Neural progenitor cell (in vitro differentiated cells): ENCODE measurements around the gene EMILIN1. TPM values are rescaled to one million over a fixed set of nuclear protein-coding genes. Genes with fewer than 3 reads are reported as not detected.

Source experiments
- DNase-seq: peaks from one replicate; pipeline ENCODE4 v3.0.0-alpha.2; 2016; ENCODE audit warnings: low spot score
- H2AFZ ChIP-seq: fragments of 200-600 bp; sonication (generic); replicated peaks from 2 replicates; pipeline ENCODE4 v1.6.1; 2016; ENCODE audit warnings: antibody characterized with exemption
- H3F3A ChIP-seq: fragments of 200-600 bp; sonication (generic); 2 replicates; pipeline ENCODE4 v1.6.1; 2016; ENCODE audit warnings: antibody characterized with exemption, low read depth
- H3K27ac ChIP-seq: fragments of 200-600 bp; sonication (generic); 2 replicates; pipeline ENCODE4 v1.5.1; 2016; ENCODE audit warnings: mild to moderate bottlenecking
- H3K27me3 ChIP-seq: fragments of 200-600 bp; sonication (generic); 2 replicates; pipeline ENCODE4 v1.6.1; 2016; ENCODE audit warnings: mild to moderate bottlenecking, moderate library complexity
- H3K36me3 ChIP-seq: fragments of 200-600 bp; sonication (generic); 2 replicates; pipeline ENCODE4 v1.5.1; 2016
- H3K4me1 ChIP-seq: fragments of 200-600 bp; sonication (generic); 2 replicates; pipeline ENCODE4 v1.6.1; 2016; ENCODE audit warnings: mixed run types
- H3K4me2 ChIP-seq: fragments of 200-600 bp; sonication (generic); 2 replicates; pipeline ENCODE4 v1.6.1; 2016
- H3K4me3 ChIP-seq: fragments of 200-600 bp; sonication (generic); 2 replicates; pipeline ENCODE4 v1.5.1; 2016
- H3K79me2 ChIP-seq: fragments of 200-600 bp; sonication (generic); 2 replicates; pipeline ENCODE4 v1.6.1; 2016; ENCODE audit warnings: low read depth
- H3K9ac ChIP-seq: fragments of 200-600 bp; sonication (generic); 2 replicates; pipeline ENCODE4 v1.6.1; 2016
- H3K9me3 ChIP-seq: fragments of 200-600 bp; sonication (generic); 2 replicates; pipeline ENCODE4 v1.5.1; 2016; ENCODE audit warnings: low read depth
- H4K20me1 ChIP-seq: fragments of 200-600 bp; sonication (generic); 2 replicates; pipeline ENCODE4 v1.6.1; 2016; ENCODE audit warnings: low read depth
- H3K27ac Mint-ChIP-seq: 3 replicates; pipeline ENCODE4 v1.8.0; 2021; ENCODE audit warnings: mixed read lengths
- H3K27me3 Mint-ChIP-seq: 2 replicates; pipeline ENCODE4 v1.8.0; 2022; ENCODE audit warnings: low read depth, mild to moderate bottlenecking, inconsistent platforms, moderate library complexity, mixed read lengths; ENCODE audit not compliant: insufficient read depth
- H3K36me3 Mint-ChIP-seq: 3 replicates; pipeline ENCODE4 v1.8.0; 2021; ENCODE audit warnings: mixed read lengths
- H3K4me1 Mint-ChIP-seq: 3 replicates; pipeline ENCODE4 v1.8.0; 2021; ENCODE audit warnings: mixed read lengths
- H3K4me3 Mint-ChIP-seq: 3 replicates; pipeline ENCODE4 v1.8.0; 2021; ENCODE audit warnings: mild to moderate bottlenecking, moderate library complexity, mixed read lengths
- H3K9me3 Mint-ChIP-seq: 3 replicates; pipeline ENCODE4 v1.8.0; 2020; ENCODE audit warnings: mixed read lengths
- EZH2 ChIP-seq: fragments of 200-600 bp; sonication (generic); IDR thresholded peaks from 2 replicates; pipeline ENCODE4 v1.6.1; 2017; ENCODE audit warnings: antibody characterized with exemption, mild to moderate bottlenecking, moderate library complexity
- EZH2phosphoT487 ChIP-seq: fragments of 200-600 bp; sonication (generic); IDR thresholded peaks from 2 replicates; pipeline ENCODE4 v1.6.1; 2017; ENCODE audit warnings: antibody characterized with exemption
- total RNA-seq: library from RNA; depleted of rRNA; stranded (reverse); fragments of >200 nt; gene quantifications from 2 replicates; pipeline ENCODE4 v1.2.3, GENCODE V29; 2015; ENCODE audit warnings: low replicate concordance
- TF ChIP-seq, protein P1 (sequence below): fragments of 200-600 bp; sonication (generic); IDR thresholded peaks from 2 replicates; pipeline ENCODE4 v1.5.1; 2017; ENCODE audit warnings: antibody characterized with exemption, mild to moderate bottlenecking

The EMILIN1 gene
- total RNA-seq, 1 donor from 2014 or later, result 0.15 TPM

DNA sequence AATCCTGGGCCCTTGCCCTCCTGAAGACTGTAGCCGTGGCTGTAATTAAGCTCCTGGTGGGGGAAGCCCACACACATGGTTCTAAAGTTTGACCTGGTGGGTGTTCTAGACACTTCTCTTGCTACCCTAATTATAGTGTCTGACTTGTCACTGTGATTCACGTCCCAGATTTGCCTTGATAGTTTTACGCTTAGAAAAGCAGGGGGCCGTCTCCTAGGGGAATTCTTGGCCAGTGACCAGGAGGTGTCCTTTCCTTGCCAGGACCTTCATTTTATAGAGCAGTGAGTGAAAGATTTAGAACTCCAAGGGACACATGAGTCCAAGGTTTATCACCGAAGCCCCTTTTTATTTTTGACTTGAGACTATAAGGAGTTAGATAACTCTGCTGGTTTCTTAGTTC is 36.7 kb upstream of the EMILIN1 start:
- Mint-ChIP-seq H3K4me3 (no peak overlapping the region), H3K4me1 (no peaks in the 10 kb centered on the region), H3K27me3 (no peaks in the 10 kb centered on the region), H3K36me3 (peaks cover 14% of the 10 kb centered on the region), H3K9me3 (no peaks in the 10 kb centered on the region), H3K27ac (no peak overlapping the region)
- Histone ChIP-seq H3F3A (no peaks in the 10 kb centered on the region), H3K27ac (no peak overlapping the region), H3K4me1 (no peaks in the 10 kb centered on the region), H2AFZ (no peak overlapping the region), H3K36me3 (no peaks in the 10 kb centered on the region), H3K9me3 (no peaks in the 10 kb centered on the region), H3K9ac (no peak overlapping the region), H3K4me3 (no peak overlapping the region), H4K20me1 (no peaks in the 10 kb centered on the region), H3K4me2 (no peak overlapping the region), H3K79me2 (no peaks in the 10 kb centered on the region), H3K27me3 (no peaks in the 10 kb centered on the region)
- no peak for DNase-seq
- TF ChIP-seq EZH2, result no peak
- TF ChIP-seq, protein P1, sequence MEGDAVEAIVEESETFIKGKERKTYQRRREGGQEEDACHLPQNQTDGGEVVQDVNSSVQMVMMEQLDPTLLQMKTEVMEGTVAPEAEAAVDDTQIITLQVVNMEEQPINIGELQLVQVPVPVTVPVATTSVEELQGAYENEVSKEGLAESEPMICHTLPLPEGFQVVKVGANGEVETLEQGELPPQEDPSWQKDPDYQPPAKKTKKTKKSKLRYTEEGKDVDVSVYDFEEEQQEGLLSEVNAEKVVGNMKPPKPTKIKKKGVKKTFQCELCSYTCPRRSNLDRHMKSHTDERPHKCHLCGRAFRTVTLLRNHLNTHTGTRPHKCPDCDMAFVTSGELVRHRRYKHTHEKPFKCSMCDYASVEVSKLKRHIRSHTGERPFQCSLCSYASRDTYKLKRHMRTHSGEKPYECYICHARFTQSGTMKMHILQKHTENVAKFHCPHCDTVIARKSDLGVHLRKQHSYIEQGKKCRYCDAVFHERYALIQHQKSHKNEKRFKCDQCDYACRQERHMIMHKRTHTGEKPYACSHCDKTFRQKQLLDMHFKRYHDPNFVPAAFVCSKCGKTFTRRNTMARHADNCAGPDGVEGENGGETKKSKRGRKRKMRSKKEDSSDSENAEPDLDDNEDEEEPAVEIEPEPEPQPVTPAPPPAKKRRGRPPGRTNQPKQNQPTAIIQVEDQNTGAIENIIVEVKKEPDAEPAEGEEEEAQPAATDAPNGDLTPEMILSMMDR, result no peak
- TF ChIP-seq EZH2phosphoT487, result no peak

DNA sequence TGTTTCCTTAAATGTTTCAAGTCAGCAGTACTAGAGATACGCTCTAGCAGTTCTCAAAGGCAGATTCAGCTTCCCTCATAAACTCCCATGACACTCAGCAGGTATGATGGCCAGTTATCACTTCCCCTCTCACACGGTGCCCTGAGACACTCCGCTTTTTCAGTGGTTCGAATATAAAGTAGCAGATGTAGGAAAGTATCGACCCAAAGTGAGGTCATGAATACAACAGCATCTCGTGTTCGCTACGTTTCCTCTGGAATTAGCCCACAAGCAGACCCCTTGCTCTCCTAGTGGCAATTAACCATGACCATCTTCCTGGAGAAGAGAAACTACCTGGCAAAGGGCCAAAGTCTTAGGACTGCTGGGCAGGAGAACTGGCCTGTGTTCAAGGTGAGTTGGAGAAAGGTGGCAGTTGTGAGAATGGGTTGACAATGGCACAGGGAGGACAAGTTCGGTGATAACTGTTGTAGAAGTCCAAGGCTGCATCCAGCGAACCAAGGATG is 36.2 kb upstream of the EMILIN1 start:
- Histone ChIP-seq H3K36me3 (no peaks in the 10 kb centered on the region), H3K4me1 (no peaks in the 10 kb centered on the region), H2AFZ (no peak overlapping the region), H3K9ac (no peak overlapping the region), H3K27ac (no peak overlapping the region), H3K4me2 (no peak overlapping the region), H3K79me2 (no peaks in the 10 kb centered on the region), H3F3A (no peaks in the 10 kb centered on the region), H4K20me1 (no peaks in the 10 kb centered on the region), H3K9me3 (no peaks in the 10 kb centered on the region), H3K4me3 (no peak overlapping the region), H3K27me3 (no peaks in the 10 kb centered on the region)
- Mint-ChIP-seq H3K27me3 (no peaks in the 10 kb centered on the region), H3K4me3 (no peak overlapping the region), H3K9me3 (no peaks in the 10 kb centered on the region), H3K36me3 (peaks cover 12% of the 10 kb centered on the region), H3K4me1 (no peaks in the 10 kb centered on the region), H3K27ac (no peak overlapping the region)
- TF ChIP-seq EZH2 (no peak), EZH2phosphoT487 (no peak)
- TF ChIP-seq, protein P1, result no peak
- DNase-seq, result no peak

DNA sequence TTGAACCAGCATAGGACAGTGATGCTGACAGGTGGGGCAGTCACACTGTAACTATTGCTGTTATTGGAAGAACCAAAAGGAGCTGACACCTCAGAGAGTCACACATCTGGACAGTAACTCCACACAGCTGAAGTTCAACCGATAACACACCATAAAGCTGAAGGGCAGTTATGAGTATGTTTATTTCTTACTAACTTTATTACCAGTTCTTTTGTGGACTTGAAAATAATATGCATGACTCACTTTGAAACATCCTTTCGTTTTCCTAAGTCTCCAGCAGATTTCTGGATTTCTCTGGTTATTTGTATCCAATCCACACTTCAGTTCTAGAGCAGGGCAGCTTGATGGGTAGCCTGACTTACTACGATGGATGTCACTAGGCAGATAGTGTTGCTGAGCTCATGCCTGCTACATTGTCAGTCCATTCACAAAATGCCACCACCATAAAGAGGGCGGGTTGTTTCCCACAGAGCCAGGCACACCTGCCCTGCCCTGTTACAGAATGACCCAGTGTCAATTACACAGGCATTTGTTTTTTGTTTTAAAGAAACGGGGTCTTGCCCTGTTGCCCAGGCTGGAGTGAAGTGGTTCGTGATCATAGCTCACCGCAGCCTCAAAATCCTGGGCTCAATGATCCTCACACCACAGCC is 35.3 kb upstream of the EMILIN1 start:
- Histone ChIP-seq H3K27me3 (no peaks in the 10 kb centered on the region), H3K4me2 (no peak overlapping the region), H4K20me1 (no peaks in the 10 kb centered on the region), H3F3A (peaks cover under 1% of the 10 kb centered on the region), H3K4me3 (no peak overlapping the region), H3K9ac (no peak overlapping the region), H3K36me3 (no peaks in the 10 kb centered on the region), H3K79me2 (no peaks in the 10 kb centered on the region), H2AFZ (no peak overlapping the region), H3K4me1 (no peaks in the 10 kb centered on the region), H3K9me3 (no peaks in the 10 kb centered on the region), H3K27ac (no peak overlapping the region)
- no peak for DNase-seq
- Mint-ChIP-seq H3K4me1 (no peaks in the 10 kb centered on the region), H3K27me3 (no peaks in the 10 kb centered on the region), H3K9me3 (no peaks in the 10 kb centered on the region), H3K27ac (no peak overlapping the region), H3K36me3 (peaks cover 12% of the 10 kb centered on the region), H3K4me3 (no peak overlapping the region)
- TF ChIP-seq, protein P1, result no peak
- TF ChIP-seq EZH2, result no peak
- no peak for TF ChIP-seq EZH2phosphoT487
